IMR-90 (cell line): ENCODE data around the gene EPS15. TPM values are rescaled to one million over a fixed set of nuclear protein-coding genes. Genes with fewer than 3 reads are reported as not detected.

Experiments used
- ATAC-seq: fragments of 200-7000 bp; cut with Tn5 transposase; 2 replicates; pipeline ENCODE4 v1.9.1; 2020; ENCODE audit warnings: low read depth, mild to moderate bottlenecking, moderate library complexity
- BruUV-seq: library from RNA; stranded (reverse); fragments of 400-500 nt; replicated peaks from 2 replicates; lab custom pipeline; 2021; lab: Mats Ljungman, UMichigan
- CTCF ChIA-PET: fragments of 300-600 bp; formaldehyde crosslinking; extraction: SDS; loops from one replicate; lab custom pipeline; 2021; ENCODE audit warnings: antibody characterized with exemption; lab: Yijun Ruan, JAX
- POLR2A ChIA-PET: fragments of 300-600 bp; sonication (Branson Sonifier 250); formaldehyde crosslinking; loops from one replicate; lab custom pipeline; 2022; ENCODE audit warnings: antibody characterized with exemption; ENCODE audit not compliant: unreplicated experiment; lab: Charles Lee
- DNase-seq: peaks from one replicate; pipeline ENCODE4 v3.0.0; 2013
- H2AFZ ChIP-seq: replicated peaks from 2 replicates; pipeline ENCODE3; 2013; ENCODE audit warnings: low read length, mild to moderate bottlenecking; ENCODE audit not compliant: poor library complexity
- H2AK5ac ChIP-seq: 2 replicates; pipeline ENCODE4 v1.6.1; 2013; ENCODE audit warnings: low read depth, low read length, inconsistent platforms
- H2AK9ac ChIP-seq: replicated peaks from 2 replicates; pipeline ENCODE3; 2013; ENCODE audit warnings: mild to moderate bottlenecking, low read depth, low read length, moderate library complexity; ENCODE audit not compliant: poor library complexity
- H2BK120ac ChIP-seq: 2 replicates; pipeline ENCODE4 v1.6.1; 2013; ENCODE audit warnings: low read depth, low read length, inconsistent platforms
- H2BK15ac ChIP-seq: 3 replicates; pipeline ENCODE4 v1.6.1; 2013; ENCODE audit warnings: low read depth, low read length, inconsistent platforms
- H2BK20ac ChIP-seq: 2 replicates; pipeline ENCODE4 v1.6.1; 2013; ENCODE audit warnings: low read depth, mild to moderate bottlenecking, inconsistent platforms, low read length, moderate library complexity
- H2BK5ac ChIP-seq: 2 replicates; pipeline ENCODE4 v1.6.1; 2013; ENCODE audit warnings: mild to moderate bottlenecking, low read depth, low read length, inconsistent platforms; ENCODE audit not compliant: poor library complexity, severe bottlenecking
- H3K14ac ChIP-seq: replicated peaks from 2 replicates; pipeline ENCODE4 v1.6.1; 2013; ENCODE audit warnings: low read depth, low read length, inconsistent platforms
- H3K18ac ChIP-seq: 2 replicates; pipeline ENCODE4 v1.6.1; 2013; ENCODE audit warnings: low read depth, low read length, control low read depth
- H3K23ac ChIP-seq: 2 replicates; pipeline ENCODE4 v1.6.1; 2013; ENCODE audit warnings: low read depth, low read length, inconsistent platforms
- H3K27ac ChIP-seq: 2 replicates; pipeline ENCODE4 v1.5.1; 2013; ENCODE audit warnings: mild to moderate bottlenecking, control low read depth, low read length; ENCODE audit not compliant: insufficient read depth
- H3K27me3 ChIP-seq: 2 replicates; pipeline ENCODE4 v1.6.1; 2013; ENCODE audit warnings: low read length; ENCODE audit not compliant: control insufficient read depth, insufficient read depth
- H3K36me3 ChIP-seq: 2 replicates; pipeline ENCODE4 v1.6.1; 2013; ENCODE audit warnings: low read length, mixed read lengths; ENCODE audit not compliant: control insufficient read depth, insufficient read depth
- H3K4ac ChIP-seq: 2 replicates; pipeline ENCODE4 v1.6.1; 2013; ENCODE audit warnings: low read depth, low read length, inconsistent platforms
- H3K4me1 ChIP-seq: 2 replicates; pipeline ENCODE4 v1.6.1; 2013; ENCODE audit warnings: low read length, mixed read lengths; ENCODE audit not compliant: control insufficient read depth, insufficient read depth
- H3K4me2 ChIP-seq: 2 replicates; pipeline ENCODE4 v1.6.1; 2013; ENCODE audit warnings: low read depth, mild to moderate bottlenecking, control low read depth, low read length, moderate library complexity
- H3K4me3 ChIP-seq: 2 replicates; pipeline ENCODE4 v1.5.1; 2013; ENCODE audit warnings: low read depth, mild to moderate bottlenecking, control low read depth, low read length, moderate library complexity; ENCODE audit not compliant: insufficient read depth
- H3K56ac ChIP-seq: 2 replicates; pipeline ENCODE4 v1.6.1; 2013; ENCODE audit warnings: low read length, inconsistent platforms; ENCODE audit not compliant: insufficient read depth; ENCODE audit errors: extremely low read depth
- H3K79me1 ChIP-seq, 2 experiments: 2 replicates each; pipeline ENCODE4 v1.6.1; 2013; ENCODE audit warnings: low read length in 2 of 2, inconsistent platforms in 1 of 2, low read depth in 1 of 2
- H3K9ac ChIP-seq: 2 replicates; pipeline ENCODE4 v1.6.1; 2013; ENCODE audit warnings: low read depth, low read length, control low read depth
- H3K9me1 ChIP-seq: 2 replicates; pipeline ENCODE4 v1.6.1; 2013; ENCODE audit warnings: low read length, inconsistent platforms; ENCODE audit not compliant: insufficient read depth
- H3K9me3 ChIP-seq: 2 replicates; pipeline ENCODE4 v1.6.1; 2013; ENCODE audit warnings: low read length; ENCODE audit not compliant: control insufficient read depth, insufficient read depth
- H4K20me1 ChIP-seq: 2 replicates; pipeline ENCODE4 v1.6.1; 2013; ENCODE audit warnings: low read length, inconsistent platforms; ENCODE audit not compliant: insufficient read depth
- H4K5ac ChIP-seq: 2 replicates; pipeline ENCODE4 v1.6.1; 2013; ENCODE audit warnings: mild to moderate bottlenecking, low read depth, low read length, control low read depth
- H4K8ac ChIP-seq, 2 experiments: 2 replicates each; pipeline ENCODE4 v1.6.1; 2013; ENCODE audit warnings: low read depth in 2 of 2, low read length in 2 of 2, control low read depth in 1 of 2, inconsistent platforms in 1 of 2
- H4K91ac ChIP-seq: 2 replicates; pipeline ENCODE4 v1.6.1; 2013; ENCODE audit warnings: low read depth, low read length, inconsistent platforms; ENCODE audit not compliant: insufficient read depth
- BHLHE40 ChIP-seq: fragments of 150-350 bp; IDR thresholded peaks from 2 replicates; pipeline ENCODE4 v1.6.1; 2016; ENCODE audit warnings: mild to moderate bottlenecking, low read depth, low read length
- CEBPB ChIP-seq: IDR thresholded peaks from 2 replicates; pipeline ENCODE4 v1.6.1; 2012; ENCODE audit warnings: low read depth, low read length, improper control_type of control experiment
- CHD1 ChIP-seq: IDR thresholded peaks from 2 replicates; pipeline ENCODE4 v1.6.1; 2012; ENCODE audit warnings: low read depth, low read length, improper control_type of control experiment
- CTCF ChIP-seq: conservative IDR thresholded peaks from 2 replicates; pipeline ENCODE4 v1.5.1; 2012; ENCODE audit warnings: mild to moderate bottlenecking, low read depth, low read length, improper control_type of control experiment
- ELK1 ChIP-seq: fragments of 150-350 bp; IDR thresholded peaks from 2 replicates; pipeline ENCODE4 v1.6.1; 2016; ENCODE audit warnings: low read depth, mild to moderate bottlenecking, low read length, moderate library complexity, borderline replicate concordance
- FOS ChIP-seq: fragments of 150-350 bp; IDR thresholded peaks from 2 replicates; pipeline ENCODE4 v1.6.1; 2016; ENCODE audit warnings: low read depth, low read length
- MAFK ChIP-seq: IDR thresholded peaks from 2 replicates; pipeline ENCODE4 v1.6.1; 2012; ENCODE audit warnings: low read depth, low read length, improper control_type of control experiment
- MAZ ChIP-seq: IDR thresholded peaks from 2 replicates; pipeline ENCODE4 v1.6.1; 2012; ENCODE audit warnings: low read depth, mild to moderate bottlenecking, low read length, improper control_type of control experiment, moderate library complexity, borderline replicate concordance
- MXI1 ChIP-seq: IDR thresholded peaks from 2 replicates; pipeline ENCODE4 v1.6.1; 2012; ENCODE audit warnings: low read depth, mild to moderate bottlenecking, low read length, moderate library complexity, borderline replicate concordance
- NFE2L2 ChIP-seq: fragments of 150-350 bp; IDR thresholded peaks from 2 replicates; pipeline ENCODE4 v1.6.1; 2016; ENCODE audit warnings: low read depth, mild to moderate bottlenecking, low read length
- POLR2A ChIP-seq: IDR thresholded peaks from 2 replicates; pipeline ENCODE4 v1.6.1; 2012; ENCODE audit warnings: mild to moderate bottlenecking, low read depth, low read length
- RAD21 ChIP-seq: IDR thresholded peaks from 2 replicates; pipeline ENCODE4 v1.6.1; 2012; ENCODE audit warnings: low read length, improper control_type of control experiment
- RCOR1 ChIP-seq: IDR thresholded peaks from 2 replicates; pipeline ENCODE4 v1.6.1; 2012; ENCODE audit warnings: mild to moderate bottlenecking, low read length, improper control_type of control experiment; ENCODE audit not compliant: insufficient replicate concordance
- RFX5 ChIP-seq: IDR thresholded peaks from 2 replicates; pipeline ENCODE4 v1.8.0; 2012; ENCODE audit warnings: low read depth, mild to moderate bottlenecking, low read length, moderate library complexity
- SMC3 ChIP-seq: fragments of 150-350 bp; IDR thresholded peaks from 2 replicates; pipeline ENCODE4 v1.6.1; 2016; ENCODE audit warnings: low read depth, mild to moderate bottlenecking, antibody characterized with exemption, low read length, moderate library complexity
- USF2 ChIP-seq: fragments of 150-350 bp; IDR thresholded peaks from 2 replicates; pipeline ENCODE4 v1.6.1; 2017; ENCODE audit warnings: mild to moderate bottlenecking, antibody characterized with exemption, low read length, low read depth
- WGBS, 2 experiments: methylation state at CpG; one replicate each; pipeline versions ENCODE4 v1.1.5 to v1.1.7; 2013; ENCODE audit warnings: missing lambda C conversion rate in 2 of 2; ENCODE audit not compliant: insufficient read length in 1 of 2; ENCODE audit errors: extremely low coverage in 2 of 2; 5-methylcytosine and 5-hydroxymethylcytosine counted together
- dilution Hi-C: fragments of 300-500 bp; cut with HindIII; formaldehyde crosslinking; loops from one replicate; pipeline ENCODE4 v1.14.3; 2018; ENCODE audit warnings: low sequenced_read_pairs; ENCODE audit not compliant: unreplicated experiment
- in situ Hi-C: fragments of 300-500 bp; cut with MboI; formaldehyde crosslinking; loops from 3 replicates; pipeline ENCODE4 v1.14.3; 2019; ENCODE audit warnings: low sequenced_read_pairs, inconsistent platforms, mixed read lengths
- intact Hi-C: fragments of 100-400 bp; cut with micrococcal nuclease; formaldehyde crosslinking; loops from 2 replicates; pipeline ENCODE4 v1.10.0; 2022
- polyA plus RNA-seq, 3 experiments: library from polyadenylated mRNA; depleted of rRNA; stranded (reverse); fragments of >200 nt; gene quantifications; 2 replicates each; pipeline ENCODE4 v1.2.3, GENCODE V29; 2012; ENCODE audit warnings: low replicate concordance in 1 of 3
- total RNA-seq: library from RNA; depleted of rRNA; stranded (reverse); fragments of >200 nt; gene quantifications from 2 replicates; pipeline ENCODE4 v1.2.3, GENCODE V29; 2012

The EPS15 gene
- total and polyA plus RNA-seq, 2 of the 4 experiments (the other 2 are of a cell fraction): 17.6 to 38.0 TPM

- H4K8ac ChIP-seq: peak overlapping the region in 1 of 2 experiments; percentile 29; a peak in 1 of 4 replicates
- H3K36me3 ChIP-seq: no peaks in the 10 kb centered on the region
- no CpG with 5 or more reads among the region's 3 CpGs for WGBS, 2 experiments
- CTCF ChIA-PET: interaction anchor here (1.0 to 1.2 kb wide), 2 partner anchors 16 to 34 kb away, joined by 3 to 4 read pairs; partner anchors contain the start of gene EPS15
- no peak overlapping the region for H3K56ac ChIP-seq
- no peak overlapping the region for H3K4me3 ChIP-seq
- H4K20me1 ChIP-seq: no peaks in the 10 kb centered on the region
- POLR2A ChIA-PET: no interaction called here
- no peaks in the 10 kb centered on the region for H3K79me1 ChIP-seq
- dilution Hi-C loops (no loop called here), intact Hi-C loops (loop anchor here (2.0 kb wide), 1 partner anchor 344 kb away; no protein-coding TSS in a partner anchor), in situ Hi-C loops (no loop called here)
- no peak overlapping the region for H2BK20ac ChIP-seq
- H2BK120ac ChIP-seq: no peak overlapping the region
- H3K14ac ChIP-seq: no peak overlapping the region
- H3K4me1 ChIP-seq: no peaks in the 10 kb centered on the region
- H3K27ac ChIP-seq: no peak overlapping the region
- TF ChIP-seq BHLHE40 (no peak), MXI1 (no peak), CHD1 (no peak), MAZ (no peak), ELK1 (no peak), POLR2A (no peak), RCOR1 (no peak), MAFK (no peak), CTCF (peak; percentile 78), SMC3 (peak; percentile 83), RAD21 (peak; percentile 76), USF2 (no peak), FOS (no peak), NFE2L2 (no peak), CEBPB (no peak), RFX5 (no peak)
- no peak overlapping the region for H2AK9ac ChIP-seq
- DNase-seq: peak; percentile 68
- no TSS peak for BruUV-seq
- ATAC-seq: peak; percentile 89
- peak overlapping the region; percentile 61 for H2AFZ ChIP-seq
- H3K9ac ChIP-seq: no peak overlapping the region
- no peaks in the 10 kb centered on the region for H3K9me1 ChIP-seq
- H3K18ac ChIP-seq: no peak overlapping the region
- no peak overlapping the region for H2BK5ac ChIP-seq
- no peak overlapping the region for H3K4ac ChIP-seq
- no peak overlapping the region for H4K5ac ChIP-seq
- H3K4me2 ChIP-seq: no peak overlapping the region
- H2AK5ac ChIP-seq: no peak overlapping the region
- H3K23ac ChIP-seq: no peak overlapping the region
- H3K9me3 ChIP-seq: no peaks in the 10 kb centered on the region
- H2BK15ac ChIP-seq: 0 out of 3 replicates have a peak overlapping the region, but pooled peaks have one; percentile 1
- H4K91ac ChIP-seq: no peak overlapping the region
- H3K27me3 ChIP-seq: no peaks in the 10 kb centered on the region
Observed at GRCh38 chr1:51535006-51535592, 16.0 kb upstream of the EPS15 start.
